GM21447 (cell line): ENCODE data around the gene AGBL4.
"Not testable (repeated sequence)": the region's sequence is repeated elsewhere in the genome, so short reads cannot be mapped to it uniquely, and the experiment has no call there.

Source experiments
- ATAC-seq: cut with Tn5 transposase; IDR thresholded peaks from one replicate; pipeline ENCODE4 v1.9.1; 2021; ENCODE audit not compliant: unreplicated experiment

The AGBL4 gene

DNA sequence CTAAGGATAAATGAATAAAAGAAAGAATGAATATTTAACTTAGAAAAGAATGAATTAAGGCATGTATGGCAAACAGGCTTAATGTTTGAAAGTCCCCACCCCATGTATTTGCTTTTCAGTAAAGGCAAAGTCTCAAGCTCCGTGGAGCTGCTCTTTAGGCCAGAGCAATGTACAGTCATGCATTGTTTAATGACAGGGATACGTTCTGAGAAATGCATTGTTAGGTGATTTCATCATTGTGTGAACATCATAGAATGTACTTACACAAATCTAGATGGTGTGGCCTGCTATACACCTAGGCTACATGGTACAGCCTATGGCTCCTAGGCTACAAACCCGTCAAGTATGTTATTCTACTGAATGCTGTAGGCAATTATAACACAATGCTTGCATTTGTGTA lies 1500.2 kb downstream of the AGBL4 start:
- ATAC-seq = no peak

DNA sequence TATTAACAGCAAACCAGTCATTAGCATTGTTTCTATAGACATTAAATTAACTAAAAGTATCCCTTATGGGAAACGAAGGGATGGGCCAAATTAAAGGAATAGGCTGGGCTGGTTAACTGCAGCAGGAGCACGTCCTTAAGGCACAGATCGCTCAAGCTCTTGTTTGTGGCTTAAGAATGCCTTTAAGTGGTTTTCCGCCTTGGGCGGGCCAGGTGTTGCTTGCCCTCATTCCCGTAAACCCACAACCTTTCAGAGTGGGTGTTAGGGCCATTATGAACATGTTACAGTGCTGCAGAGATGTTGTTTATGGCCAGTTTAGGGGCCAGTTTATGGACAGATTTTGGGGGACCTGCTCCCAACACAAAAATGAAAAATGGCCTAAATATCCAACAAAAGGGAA lies 1503.9 kb downstream of the AGBL4 start:
- ATAC-seq = not testable (repeated sequence)

DNA sequence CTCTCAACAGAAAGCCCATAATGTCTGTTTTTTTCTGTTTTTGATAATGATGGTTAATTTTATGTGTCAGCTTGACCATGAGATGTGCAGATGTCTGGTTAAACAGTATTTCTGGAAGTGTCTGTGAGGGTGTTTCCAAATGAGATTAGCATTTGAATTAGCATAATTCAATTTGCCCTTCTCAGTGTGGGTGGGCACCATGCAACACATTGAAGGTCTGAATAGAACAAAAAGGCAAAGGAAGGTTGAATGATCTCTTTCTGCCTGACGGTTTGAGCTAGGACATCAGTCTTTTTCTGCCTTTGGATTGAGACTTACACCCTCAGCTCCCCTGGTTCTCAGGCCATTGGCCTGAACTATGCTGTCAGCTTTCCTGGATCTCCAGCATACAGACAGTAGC lies 1516.9 kb downstream of the AGBL4 start:
- no peak for ATAC-seq

DNA sequence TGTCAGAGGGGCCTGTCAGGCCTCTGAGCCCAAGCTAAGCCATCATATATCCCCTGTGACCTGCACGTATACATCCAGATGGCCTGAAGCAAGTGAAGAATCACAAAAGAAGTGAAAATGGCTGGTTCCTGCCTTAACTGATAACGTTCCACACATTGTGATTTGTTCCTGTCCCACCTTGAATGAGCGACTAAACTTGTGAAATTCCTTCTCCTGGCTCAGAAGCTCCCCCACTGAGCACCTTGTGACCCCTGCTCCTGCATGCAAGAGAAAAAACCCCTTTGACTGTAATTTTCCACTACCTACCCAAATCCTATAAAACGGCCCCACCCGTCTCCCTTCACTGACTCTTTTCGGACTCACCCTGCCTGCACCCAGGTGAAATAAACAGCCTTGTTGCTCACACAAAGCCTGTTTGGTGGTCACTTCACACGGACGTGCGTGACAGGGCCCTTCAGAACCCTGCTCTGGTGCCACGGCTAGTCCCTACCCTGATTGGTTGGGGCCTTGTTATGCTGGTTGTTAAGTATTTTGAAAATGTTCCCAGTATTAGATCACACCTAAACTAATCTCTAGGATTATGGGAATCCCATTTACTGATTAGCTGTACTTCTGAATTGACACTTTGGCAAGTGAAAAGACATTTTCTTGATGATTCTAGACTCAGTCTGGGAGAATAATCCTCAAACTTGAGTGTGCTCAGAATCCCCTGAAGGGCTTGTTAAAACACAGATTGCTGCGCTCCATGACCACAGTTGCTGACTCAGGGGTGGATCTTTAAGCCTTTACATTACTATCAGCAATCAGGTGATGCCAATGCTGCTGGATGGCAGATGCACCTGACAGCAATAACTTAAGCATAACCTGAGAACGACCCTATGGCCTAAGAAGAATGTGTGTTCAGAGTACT lies 1523.0 kb downstream of the AGBL4 start:
- no peak for ATAC-seq

DNA sequence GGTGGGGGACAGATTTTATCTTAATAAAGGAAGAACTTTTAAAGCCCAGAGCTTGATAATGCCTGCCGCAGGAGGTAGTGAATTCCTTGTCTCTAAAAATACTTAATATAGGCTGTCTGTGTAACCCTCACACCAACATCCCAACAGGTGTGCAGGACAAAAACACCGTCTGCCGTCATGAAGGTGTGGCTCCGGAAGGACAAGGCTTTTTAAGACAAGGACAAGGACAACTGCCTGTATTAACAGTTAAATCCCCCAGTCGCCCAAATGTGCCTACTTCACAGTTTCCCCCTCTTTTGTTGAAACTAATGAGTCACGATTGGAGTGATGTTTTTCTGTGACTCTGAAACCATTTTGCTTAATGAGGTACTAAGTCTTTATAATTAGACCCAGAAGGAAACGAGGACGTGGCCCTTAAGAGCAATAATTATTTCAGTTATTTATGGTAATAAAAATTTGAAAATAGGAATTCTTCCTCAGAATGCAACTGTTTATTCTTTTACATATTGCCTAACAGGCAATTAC lies 1524.5 kb downstream of the AGBL4 start:
- ATAC-seq = no peak

DNA sequence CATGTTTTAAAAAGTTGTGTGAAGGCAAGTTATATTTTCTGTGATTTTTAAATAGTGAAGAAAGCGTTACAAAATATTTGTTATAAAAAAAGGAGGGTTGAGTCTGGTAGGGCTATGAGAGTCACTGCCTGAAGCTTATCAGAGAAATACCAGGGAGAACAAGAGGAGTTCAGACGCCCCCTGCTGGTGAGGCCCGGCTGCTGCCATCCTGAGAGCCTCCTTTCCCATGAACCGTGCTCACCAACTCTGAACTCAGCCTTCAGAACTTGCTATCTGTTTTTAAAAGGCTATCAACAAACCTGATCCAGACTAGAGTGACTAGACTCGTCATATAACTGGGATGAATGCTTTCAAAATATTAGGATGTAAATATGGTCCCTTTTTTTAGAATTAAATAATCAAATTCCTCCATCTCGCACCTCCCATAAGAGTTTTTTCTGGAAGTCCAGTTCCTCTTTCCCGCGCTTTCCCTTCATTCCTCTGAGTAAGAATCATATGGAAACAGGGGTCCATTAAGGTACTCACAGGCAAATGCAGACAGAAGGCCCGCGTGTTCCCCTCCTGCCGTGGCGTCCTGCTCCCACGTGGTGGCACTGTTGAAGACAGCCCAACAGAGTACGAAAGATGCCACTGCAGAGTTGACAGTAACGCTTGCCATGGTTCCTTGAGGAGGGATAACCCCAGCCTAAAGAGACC lies 1525.5 kb downstream of the AGBL4 start:
- ATAC-seq = peak; percentile 83

DNA sequence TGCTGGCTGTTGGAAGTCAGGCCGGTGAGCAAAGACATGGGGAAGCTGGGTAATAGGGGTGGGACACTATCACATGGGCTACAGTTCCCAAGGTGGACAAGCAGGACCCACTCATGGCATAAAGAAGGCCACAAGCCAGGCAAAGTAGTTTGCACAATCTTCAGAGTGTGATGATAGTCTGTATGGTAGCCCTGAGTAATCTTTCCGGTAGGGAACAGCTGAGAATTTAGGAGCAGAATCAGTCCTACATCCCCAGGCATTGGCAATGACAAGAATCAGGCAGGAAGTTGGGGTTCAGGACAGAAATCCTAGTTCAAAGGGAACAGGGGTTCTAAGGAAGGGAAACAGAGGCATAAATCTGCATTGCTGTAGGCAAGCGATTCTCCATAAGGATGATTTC lies 1527.8 kb downstream of the AGBL4 start:
- ATAC-seq = no peak

DNA sequence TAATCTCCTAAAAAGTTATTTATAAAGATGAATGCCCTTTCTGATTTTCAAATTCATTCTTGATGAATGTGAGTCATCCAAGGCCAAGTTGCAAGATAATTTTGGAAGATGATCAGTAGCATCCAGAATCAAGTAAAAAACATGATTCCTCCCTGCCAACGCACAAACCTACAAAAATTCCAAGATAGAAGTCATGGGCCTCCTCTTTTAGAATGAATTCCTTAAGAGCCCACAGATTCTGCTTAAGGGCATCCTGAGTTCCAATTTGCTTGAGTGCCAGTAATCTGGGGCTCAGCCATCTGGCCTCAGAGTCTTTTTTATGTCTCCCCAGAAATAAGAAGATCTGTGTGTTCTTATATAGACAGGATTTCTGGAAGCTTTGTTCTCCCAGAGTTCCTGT lies 1528.6 kb downstream of the AGBL4 start:
- ATAC-seq = no peak

DNA sequence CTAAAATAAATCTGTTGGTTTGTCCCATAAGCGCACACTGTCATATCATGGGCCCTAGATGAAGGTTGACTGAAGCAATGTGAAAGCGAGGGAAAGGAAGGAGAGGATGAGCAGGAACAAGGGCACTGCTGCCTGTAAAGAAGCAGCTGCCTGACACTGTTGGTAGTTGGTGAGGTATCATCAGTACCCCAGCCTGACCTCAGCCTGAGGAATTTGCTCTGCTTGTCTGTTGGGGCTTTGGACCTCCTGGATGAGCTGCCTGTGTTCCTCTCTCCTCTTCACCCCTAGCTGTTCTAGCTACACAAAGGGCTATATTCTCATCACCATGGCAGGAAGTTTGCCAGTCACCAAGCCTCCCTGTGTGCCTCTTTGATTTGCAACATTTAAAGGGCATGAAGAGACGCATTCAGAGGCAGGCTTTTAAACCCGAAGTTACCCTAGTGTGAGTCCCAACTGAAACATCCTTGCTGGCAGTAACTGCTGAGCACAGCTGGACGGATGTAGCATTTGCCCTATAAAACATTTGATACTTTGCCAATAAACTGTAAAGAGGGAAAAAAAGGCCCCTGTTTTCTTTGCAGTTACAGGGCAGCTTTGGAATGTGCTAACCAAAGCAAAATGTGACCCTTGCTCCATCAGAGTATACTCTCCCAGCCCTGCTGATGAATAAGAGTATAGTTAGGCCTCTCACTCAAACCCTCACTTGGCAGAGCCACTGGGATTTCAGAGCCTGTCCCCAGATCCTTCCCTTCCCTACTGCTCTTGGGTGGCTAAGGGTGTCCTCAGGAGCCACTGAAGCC lies 1529.6 kb downstream of the AGBL4 start:
- no peak for ATAC-seq

DNA sequence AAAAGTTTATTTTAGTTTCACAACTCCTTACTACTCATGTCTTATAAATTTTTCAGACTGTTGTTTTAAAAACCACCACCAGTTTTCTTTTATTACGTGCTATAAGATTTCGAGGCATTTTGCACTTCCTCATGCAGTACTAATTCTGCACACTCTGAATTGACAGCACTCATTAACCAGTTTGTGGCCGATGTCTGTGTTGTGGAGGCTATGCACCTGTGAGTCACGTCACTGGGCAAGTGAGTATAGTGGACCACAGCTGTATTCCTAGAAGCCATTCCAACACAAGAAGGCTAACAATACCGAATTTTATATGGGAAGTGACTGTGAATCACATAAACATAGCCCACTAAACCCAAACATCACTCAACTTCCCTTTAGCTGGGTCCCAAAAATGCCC lies 1530.7 kb downstream of the AGBL4 start:
- ATAC-seq = no peak

DNA sequence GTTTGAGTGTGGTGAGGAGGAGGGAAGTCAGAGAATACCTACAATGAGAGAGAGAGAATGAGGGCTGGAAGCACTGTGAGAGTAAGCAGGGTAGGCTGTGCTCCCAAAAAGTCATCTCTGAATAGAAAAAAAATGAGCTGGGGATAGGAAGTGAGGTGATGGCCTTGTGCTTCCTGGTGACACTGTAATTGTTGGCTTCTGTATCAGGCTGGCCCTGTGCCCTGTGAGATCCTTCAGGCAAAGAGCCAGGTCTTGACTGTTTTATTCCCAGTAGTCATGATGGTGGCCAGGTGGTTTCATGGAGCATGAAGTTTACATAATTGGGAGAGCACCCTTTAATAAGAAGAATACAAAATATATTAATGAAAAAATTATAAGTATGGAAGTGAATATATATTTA lies 1531.4 kb downstream of the AGBL4 start:
- no peak for ATAC-seq

DNA sequence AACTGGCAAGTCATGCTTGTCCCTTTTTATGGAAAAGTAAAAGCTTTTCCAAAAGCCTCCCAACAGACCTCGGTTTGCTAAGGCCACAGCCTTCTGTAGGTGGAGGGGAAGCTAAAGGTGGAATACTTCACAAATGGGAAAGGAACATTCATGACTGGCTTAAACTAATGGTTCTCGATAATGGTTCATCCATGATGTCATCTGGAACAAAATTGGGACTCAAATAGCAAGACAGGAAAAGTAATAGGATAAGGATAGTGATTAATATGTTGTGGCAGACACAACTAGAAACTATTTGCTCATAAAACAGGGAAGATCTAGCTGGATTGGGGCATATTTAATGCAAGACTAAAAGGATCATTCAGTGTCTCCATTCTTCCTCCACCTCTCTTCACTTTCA lies 1535.0 kb downstream of the AGBL4 start:
- no peak for ATAC-seq
